Right ventricle myocardium superior (tissue), 1 donor: Measurements from ENCODE around the gene SND1. TPM values are rescaled to one million over a fixed set of nuclear protein-coding genes. Genes with fewer than 3 reads are reported as not detected.

Experiments
- ATAC-seq: fragments of 200-7000 bp; cut with Tn5 transposase; one replicate; pipeline ENCODE4 v1.9.1; 2020; ENCODE audit warnings: mild to moderate bottlenecking; ENCODE audit not compliant: poor library complexity
- DNase-seq: peaks from one replicate; pipeline ENCODE4 v3.0.0-alpha.2; 2020
- intact Hi-C: fragments of 100-400 bp; cut with DNase I; formaldehyde crosslinking; loops from one replicate; pipeline ENCODE4 v1.11.2; 2022
- total RNA-seq: library from RNA; stranded (reverse); fragmentation: NEBNext Ultra II Directional; extraction: Animal tissue kit (Norgen Biotek cat#: 25700); gene quantifications from one replicate; pipeline ENCODE4 v1.2.1, GENCODE V29; 2021
- donor health status: DM: no; HTN: yes; CAD: no; lungs with severe emphysema.

Gene SND1
- total RNA-seq, 1 donor from 2014 or later: 81.9 TPM

DNA sequence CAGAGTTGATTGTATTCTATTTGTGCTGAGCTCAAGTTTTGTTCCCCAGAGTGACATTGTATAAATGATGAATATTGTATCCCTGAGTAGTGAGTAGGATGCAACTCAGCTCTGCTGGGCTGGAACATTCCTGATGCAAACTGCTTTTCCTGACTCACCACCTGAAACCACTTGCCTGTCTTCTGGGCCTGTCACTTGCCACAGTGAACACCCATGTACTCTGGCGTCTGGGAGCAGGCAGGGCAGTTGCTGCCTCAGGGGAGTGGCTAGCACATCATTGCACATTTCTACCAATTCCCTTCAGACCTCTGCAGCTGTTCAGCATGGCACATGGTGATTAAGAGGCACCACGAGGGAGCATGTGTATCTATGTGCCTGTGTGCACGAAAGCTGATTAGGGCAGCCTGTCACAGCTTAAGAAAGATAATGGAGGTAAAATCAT lies 157.3 kb downstream of the SND1 start:
- no peak for ATAC-seq
- intact Hi-C loops: no loop called here
- DNase-seq: no peak

DNA sequence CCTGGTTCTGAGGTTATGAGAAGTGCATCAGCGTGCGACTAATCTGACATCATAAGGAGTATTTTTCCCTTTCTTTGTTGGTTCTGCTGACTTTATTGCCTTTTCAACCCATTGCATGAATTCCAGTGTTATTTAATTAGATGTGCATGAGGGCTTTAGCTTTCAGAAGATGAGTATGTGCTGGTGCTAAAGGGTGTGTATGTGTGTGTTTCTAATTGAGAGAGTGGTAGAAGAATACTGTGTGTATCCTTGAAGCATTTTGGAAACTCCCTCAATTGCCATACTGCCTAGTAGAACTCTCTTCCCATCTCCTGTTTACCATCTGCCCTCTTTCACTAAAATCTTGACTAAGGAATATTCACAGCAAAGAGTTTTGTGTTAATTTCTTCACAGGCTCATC lies 158.1 kb downstream of the SND1 start:
- no peak for ATAC-seq
- intact Hi-C loops: no loop called here

DNA sequence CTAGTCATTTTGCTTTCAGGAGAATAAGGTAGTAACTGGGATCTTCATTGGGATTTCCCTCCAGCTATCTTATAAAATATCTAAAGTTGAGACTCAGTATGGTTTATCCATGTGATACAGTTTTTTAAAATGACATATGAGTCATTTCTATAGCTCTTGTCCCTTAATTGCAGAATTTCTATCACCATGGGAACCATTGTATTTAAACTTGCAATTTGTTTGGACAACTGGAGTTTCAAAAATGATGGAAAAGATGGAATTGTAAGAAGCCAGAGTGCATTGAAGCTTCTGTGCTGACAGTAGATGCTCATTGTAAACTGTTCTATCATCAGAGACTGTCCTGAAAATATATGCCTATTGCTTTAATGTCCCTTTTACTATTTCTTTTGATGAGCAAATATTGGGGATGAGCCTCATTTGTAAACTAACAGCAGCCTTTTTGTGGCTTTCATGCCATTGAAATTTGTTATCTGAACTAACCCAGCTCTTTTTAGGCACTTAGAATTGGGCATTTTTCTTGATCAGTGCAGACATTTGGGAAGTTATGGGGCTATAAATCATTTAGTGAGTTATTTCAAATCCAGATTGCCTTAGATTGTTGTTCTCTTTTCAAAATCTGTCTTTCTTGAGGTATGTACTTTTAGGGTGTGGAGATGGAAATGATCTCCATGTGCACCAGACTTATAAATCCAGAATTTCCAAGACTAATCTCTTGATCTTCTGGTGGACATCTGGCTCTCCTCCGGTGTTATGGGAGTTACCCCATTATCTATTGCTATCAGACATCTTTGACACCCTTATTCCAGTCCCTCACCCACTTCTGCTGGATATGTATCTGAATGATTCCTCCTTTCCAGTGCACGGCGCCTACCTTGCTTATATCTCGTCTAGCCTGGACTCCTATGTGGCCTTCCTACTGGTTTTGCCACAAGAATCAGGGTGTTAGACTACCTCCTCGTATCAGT lies 159.0 kb downstream of the SND1 start:
- no peak for DNase-seq
- intact Hi-C loops: no loop called here

More for the DNA sequence above, 158.1 kb downstream of the SND1 start:
- DNase-seq: no peak

DNA sequence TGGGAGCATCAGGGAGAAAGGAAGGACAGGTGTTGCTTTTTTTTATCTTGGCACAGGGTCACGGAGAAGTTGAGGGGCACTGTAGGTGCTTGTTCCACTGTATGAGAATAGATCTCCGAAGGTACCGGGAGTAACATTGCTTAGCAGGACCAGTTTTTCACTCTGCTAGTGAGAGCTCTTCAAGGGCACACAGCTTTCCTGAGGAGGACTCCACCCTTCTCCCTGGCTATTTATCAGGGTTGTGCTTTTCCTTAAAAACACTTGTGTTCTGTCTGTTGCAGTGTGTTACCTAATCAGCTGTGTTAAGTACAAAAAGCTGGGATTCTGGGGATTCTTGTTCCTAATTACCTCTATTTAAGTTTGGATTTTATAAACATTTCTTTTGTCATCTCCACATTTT lies 160.5 kb downstream of the SND1 start:
- DNase-seq (no peak), ATAC-seq (no peak)
- intact Hi-C loops: no loop called here

More for the DNA sequence above, 159.0 kb downstream of the SND1 start:
- no peak for ATAC-seq

DNA sequence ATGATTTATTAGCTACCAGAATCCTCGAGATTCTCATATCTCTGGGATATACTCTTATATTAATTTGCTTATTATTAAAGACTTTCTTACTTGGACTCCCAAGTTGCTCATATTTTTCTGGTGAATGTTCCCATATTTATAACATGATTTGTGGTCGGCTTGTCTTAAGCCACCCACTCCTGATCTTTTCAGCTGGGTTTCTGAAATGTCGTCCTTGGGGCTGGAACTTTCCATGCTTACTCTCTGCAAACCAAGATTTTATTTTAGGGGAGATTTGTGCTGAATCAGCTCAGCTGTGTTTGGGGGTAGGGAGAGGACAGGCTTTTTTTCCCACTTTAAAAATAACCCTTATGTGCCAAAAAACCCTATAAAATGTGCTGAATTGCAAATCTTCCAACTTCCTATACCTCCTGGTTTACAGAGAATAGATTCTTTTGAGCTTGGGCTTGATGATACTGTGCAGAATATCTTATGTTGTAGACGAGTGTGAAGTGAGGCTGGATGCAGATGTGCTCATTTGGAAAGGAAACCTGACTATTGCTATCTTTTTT lies 162.1 kb downstream of the SND1 start:
- intact Hi-C loops: no loop called here
- ATAC-seq (no peak), DNase-seq (no peak)

DNA sequence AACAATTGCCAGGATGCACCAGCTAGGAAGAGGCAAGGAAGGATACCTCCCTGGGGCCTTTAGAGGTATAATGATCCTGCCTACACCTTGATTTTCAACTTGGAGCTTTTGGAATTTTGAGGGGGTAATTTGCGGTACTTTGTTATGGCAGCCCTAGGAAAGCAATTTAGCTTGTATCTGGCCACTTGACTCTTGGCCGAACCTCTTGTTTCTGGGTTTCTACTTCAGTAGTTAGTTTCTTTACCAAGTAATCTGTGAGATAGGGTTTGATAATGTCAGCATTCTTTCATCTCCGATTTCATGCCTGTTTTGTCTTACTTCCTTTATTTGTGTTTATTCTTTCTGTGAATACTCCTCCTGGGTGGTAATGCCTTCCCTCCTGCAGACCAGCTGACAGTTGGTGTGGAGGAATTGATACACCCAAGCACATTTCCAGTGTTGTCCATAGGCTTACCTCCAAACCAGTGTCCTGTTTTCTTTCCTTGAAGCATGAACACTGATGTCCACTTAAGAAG lies 163.7 kb downstream of the SND1 start:
- DNase-seq: no peak
- no peak for ATAC-seq
- intact Hi-C loops: no loop called here

DNA sequence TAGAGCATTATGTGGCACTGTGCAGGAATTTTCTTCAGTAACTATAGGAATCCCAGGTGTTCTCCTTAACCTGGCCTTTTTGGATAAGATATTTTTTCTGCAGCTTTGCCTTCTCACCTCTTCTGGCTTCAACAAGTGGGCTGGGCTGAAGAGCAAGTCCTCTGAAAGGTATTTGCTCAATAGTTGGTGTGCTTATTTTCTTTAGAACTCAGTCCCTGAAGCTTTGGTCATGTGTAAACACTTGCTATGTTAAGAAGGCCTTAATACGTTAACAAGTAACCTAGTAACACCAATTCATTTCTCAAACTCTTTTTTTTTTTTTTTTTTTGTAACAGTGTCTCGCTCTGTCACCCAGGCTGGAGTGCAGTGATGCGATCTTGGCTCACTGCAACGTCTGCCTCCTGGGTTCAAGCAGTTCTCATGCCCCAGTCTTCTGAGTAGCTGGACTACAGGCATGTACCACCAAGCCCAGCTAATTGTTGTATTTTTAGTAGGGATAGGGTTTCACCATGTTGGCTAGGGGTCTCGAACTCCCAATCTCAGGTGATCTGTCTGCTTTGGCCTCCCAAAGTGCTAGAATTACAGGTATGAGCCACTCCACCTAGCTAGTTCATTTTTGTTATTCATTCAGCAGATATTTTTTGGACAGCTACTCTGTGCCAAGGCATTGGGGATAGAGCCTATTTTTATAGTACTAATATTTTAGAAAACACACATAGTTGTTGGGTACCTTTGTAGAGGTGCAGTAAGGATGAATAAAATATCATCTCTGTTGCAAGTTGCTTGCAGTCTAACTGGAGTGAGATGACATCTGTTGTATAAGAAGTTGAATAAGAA lies 164.6 kb downstream of the SND1 start:
- no peak for ATAC-seq
- no peak for DNase-seq
- intact Hi-C loops: no loop called here

DNA sequence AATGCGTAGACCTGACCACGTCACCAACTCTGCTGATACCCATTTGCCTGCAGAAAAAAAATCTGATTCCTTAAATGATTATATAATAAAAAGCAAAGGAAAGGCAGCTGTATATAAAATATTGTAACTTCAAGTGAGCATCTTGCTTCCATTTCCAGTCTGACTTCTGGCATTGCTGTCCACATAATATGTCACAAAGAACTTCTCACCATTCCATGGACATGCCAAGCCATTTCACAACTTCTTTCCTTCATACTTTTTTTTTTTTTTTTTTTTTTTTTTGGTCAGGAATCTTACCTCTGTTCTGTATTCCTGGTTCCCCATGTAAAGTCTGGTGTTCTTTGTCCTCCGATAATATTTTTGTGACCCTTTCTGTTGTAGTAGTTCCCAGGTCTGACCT lies 165.5 kb downstream of the SND1 start:
- ATAC-seq (no peak), DNase-seq (no peak)
- intact Hi-C loops: no loop called here

DNA sequence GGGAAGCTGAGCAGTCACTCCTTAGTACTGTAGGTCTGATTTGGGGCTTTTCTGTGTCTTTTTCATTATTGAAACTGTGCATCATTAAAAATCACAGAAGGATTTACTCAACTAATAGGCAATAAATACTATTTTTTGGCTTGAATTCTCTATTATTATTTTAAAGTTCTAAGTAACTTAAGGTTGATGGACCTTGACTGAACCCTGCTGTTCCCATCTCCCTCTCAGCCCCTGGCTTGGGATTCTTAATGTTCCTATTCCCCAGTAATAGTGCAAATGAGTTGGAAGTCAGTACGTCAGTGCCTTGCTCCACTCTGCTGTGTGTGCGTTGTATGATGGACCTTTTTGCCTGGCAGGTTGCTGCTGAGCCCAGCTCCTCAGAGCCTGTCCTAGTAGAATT lies 166.3 kb downstream of the SND1 start:
- intact Hi-C loops: no loop called here
- no peak for DNase-seq
- ATAC-seq: no peak

DNA sequence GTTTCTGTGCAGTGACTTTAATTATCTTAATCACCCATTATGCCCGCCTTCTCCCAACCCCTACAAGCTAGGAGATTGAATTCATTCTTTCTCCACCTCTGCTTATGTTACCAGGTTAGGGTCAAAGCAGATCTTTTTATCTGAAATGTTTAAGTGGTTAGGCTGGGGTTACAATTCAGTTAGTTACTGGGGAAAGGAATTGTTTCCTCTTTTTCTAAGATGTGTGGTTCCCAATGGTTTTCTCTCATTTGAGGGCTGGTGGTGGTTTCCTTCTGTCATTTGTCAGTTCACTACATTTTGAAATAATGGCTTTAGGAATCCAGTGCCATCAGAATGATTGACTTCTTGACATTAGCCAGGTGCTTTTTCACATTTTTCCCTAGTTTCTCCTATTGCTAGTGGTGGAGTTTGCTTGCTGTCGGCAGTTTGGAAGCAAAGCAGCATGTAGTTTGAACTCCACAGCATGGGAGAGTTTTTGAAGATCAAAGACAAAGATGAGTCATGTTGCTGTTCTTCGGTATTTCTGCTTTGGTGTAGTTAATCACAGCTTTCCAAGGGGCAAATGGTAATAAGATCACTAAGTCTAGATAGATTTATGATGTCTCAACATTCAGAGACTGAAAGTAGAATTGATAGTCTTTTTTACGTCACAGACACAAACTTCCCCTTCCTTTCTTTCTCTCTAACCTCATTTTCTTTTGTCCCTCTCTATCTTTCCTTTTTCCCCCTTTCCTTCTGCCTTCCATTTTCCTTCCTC lies 168.2 kb downstream of the SND1 start:
- DNase-seq (no peak), ATAC-seq (no peak)
- intact Hi-C loops: no loop called here

DNA sequence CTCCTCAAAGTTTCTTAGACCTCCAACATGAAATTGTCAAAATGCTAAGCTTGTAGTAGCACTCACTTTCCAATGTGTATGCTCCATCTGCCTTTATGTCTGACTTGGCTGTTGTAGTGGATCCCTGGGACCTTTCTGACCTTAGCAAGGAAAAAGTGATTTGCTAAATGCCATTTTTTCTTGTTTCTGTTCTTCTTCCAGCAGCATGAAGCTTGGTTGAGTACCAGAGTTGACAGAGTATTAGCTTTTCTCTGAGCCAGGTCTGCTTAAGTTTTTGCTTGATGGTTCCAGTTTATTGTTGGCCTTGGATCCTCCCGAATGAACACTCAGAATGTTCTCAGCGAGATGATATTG lies 168.7 kb downstream of the SND1 start:
- intact Hi-C loops: no loop called here
- ATAC-seq: no peak

DNA sequence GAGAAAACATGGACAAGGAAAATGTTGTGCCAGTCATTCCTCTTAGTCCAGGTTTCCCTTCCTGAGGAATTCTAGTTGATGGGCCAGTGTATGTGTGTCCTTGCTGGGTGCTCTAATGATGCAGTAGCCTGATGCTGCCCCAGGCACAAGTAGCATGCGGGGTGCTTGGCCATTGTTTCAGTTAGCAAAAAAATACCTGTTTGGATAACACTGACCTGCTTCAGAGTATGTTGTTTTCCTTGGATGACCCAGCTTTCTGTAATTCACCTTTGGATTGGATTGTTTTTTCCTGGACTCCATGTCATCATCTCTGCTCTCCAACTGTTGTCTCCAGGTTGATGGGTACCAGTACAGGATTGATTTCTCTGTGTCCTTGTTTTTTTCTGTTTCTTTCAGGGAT lies 169.2 kb downstream of the SND1 start:
- no peak for DNase-seq
- ATAC-seq: no peak
- intact Hi-C loops: no loop called here

More for the DNA sequence above, 168.7 kb downstream of the SND1 start:
- DNase-seq: no peak

DNA sequence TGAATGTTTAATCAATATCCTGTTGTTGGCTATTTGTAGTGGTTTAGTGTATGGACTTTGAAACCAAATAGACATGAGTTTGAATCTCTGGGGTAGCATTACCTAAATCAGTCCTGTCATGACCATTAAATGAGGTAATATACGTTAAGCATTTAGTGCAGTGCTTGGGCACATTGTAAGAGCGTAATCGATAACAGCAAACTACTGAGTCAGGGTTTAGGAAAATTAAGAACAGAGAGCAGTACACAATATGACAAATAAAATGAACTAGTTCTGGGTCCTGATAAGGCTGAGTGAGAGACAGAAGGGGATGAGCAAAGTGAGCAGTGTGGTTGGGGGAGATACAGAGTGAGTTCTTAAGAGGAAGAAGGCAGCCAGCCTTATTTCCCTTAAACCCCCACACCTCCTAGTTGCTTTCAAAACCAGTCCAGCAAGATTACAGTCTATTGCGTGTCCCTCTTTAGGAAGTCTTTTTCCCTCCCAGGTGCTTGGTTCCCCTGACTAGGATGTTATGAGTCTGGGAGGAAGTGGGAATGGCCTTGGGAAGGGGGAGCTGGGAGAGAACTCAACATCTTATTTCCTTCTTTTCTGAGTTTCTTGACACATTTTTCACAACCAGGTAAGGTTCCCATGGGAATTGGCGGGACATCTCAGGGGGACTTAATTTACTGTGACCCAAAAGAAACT lies 171.0 kb downstream of the SND1 start:
- ATAC-seq (no peak), DNase-seq (no peak)
- intact Hi-C loops: no loop called here

DNA sequence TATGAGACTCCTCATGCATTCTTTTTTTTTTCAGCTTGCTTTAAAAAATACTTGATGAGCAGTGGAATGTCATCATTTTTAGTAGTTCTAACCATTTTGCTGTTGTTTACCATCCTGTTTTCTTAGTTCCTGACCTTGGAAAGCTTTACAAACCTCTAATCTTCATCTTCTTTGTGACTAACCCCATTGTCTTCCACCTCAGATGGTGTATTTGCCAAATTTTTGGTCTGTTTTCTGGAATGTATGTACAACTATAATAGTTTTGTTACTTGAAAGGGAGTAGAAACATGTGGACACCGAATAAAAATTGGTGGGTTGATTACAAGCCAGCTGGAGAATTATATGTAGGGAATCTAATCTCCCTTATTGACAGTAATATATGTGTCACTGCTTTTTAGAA lies 172.7 kb downstream of the SND1 start:
- intact Hi-C loops: no loop called here
- no peak for DNase-seq
- no peak for ATAC-seq

DNA sequence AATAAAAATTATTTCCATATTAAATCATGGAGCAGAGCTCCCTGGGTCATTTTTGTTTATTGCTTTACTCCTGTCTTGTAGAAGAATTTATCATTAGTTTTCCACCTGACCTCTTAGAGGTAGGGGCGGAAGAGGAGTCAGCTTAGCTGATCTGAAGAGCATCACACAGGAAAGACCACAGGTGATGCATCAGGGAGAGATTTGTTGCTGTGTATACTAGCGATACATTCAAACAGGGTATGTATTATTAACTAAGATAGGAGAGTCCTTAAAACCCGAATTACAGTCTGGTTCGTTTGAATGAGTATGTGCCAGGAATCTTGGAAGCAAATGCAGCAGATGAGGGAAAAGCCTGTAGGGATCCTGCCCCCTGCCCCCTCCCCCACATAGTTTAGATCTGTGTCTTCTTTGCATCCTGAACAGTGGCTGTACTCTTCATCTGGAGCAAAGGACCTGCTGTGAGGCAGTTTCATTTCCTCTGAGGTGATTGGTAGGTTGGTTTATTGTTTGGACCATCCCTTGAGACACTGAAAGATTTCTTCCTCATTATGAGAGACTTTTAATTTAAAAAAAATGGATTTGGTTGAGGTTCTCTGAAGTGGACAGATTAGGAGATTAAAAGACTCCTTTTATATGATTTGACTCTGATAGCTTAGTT lies 177.0 kb downstream of the SND1 start:
- intact Hi-C loops: no loop called here
- no peak for DNase-seq
- no peak for ATAC-seq

DNA sequence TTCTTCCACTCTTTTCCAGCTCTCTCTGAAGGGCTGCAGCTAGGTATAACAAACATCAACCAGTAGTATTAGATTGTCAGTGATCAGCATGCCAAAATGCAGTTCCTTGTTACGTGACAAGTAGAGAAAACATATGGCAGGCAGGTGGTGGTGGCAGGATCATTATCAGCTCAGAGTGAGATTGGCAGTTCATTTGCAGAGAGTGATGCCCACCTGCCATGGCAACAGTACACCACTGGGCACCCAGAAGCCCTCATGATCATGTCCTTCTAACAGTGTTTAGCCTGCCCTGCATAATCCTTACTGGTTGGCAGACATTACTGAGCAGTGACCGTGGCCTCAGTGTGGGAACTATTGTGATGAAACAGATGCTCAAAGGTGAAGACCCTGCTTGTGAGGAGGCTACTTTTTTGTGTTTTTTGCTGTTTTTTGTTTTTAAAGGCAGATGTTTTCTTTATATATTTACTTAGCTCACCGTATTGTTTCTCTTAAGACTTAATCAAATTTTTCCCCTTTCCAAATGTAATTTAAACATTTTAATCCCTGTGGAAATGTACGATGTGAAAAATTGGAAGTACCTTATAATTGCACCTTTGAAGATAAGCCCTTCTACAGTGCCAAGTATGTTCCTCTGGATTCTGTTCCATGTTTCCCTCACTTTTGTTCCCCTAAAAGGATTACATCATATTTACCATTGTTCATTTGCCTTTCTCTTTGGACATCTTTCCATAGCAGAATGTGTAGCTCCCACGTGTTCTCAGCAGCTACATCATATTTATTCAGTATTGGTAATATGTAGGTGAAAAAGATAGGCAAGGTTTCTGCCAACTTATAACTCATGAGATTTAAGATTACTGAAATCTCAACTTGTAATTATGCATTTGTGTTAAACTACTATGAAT lies 179.6 kb downstream of the SND1 start:
- DNase-seq: no peak
- ATAC-seq: no peak
- intact Hi-C loops: no loop called here

DNA sequence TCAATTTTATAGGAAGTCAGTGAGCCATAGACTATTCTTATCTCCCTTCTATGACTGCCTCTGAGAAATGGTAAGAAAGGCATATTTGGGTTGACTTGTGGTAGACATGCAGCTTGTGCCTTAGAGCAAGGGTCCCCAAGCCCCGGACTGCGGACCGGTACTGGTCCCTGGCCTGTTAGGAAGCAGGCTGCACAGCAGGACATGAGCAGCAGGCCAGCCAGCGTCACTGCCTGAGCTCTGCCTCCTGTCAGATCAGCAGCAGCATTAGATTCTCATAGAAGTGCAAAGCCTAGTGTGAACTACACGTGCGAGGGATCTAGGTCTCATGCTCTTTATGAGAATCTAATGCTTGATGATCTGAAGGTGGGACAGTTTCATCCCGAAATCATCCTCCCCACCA lies 180.6 kb downstream of the SND1 start:
- ATAC-seq (no peak), DNase-seq (no peak)
- intact Hi-C loops: no loop called here
